ENCODE measurements around the gene GYG1. TPM values are rescaled to one million over a fixed set of nuclear protein-coding genes. Genes with fewer than 3 reads are reported as not detected.
"Not testable (repeated sequence)": the region's sequence is repeated elsewhere in the genome, so short reads cannot be mapped to it uniquely, and the experiment has no call there.

Gene GYG1
- total RNA-seq, 1 experiment from 2014 or later: 75.2 TPM

DNA sequence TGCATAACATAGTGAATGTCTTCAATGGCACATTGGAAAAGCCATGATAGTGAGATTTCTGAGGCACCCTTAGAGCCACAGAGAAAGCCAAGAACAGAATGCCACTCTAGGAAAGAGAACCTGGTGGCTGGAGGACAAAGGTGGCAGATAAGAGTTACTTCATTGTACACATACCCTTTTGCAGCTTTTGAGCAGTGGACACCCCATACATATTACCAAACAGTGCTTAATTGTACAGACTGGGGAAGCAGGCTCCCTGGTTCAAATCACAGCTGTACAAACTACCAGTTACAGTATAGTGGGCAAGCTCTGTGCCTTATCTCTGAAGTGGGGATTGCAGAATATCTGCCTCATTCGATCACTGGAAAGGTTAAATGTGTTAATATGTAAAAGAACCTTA lies 10.1 kb upstream of the GYG1 start:
- no peaks in the 10 kb centered on the region for H3K4me1 ChIP-seq (ENCODE audit: control insufficient read depth, insufficient read depth, low read length)
- no peaks in the 10 kb centered on the region for H3K36me3 ChIP-seq (ENCODE audit: control insufficient read depth, insufficient read depth, low read length)
- CTCF ChIA-PET: no interaction called here
- intact Hi-C loops (cut with micrococcal nuclease; ENCODE audit: unreplicated experiment) (no loop called here), in situ Hi-C loops (cut with HindIII; ENCODE audit: low pct_unique_long_range_greater_than_20kb, low sequenced_read_pairs) (no loop called here)
- BruUV-seq (replicated peaks): no TSS peak
- H3K27me3 ChIP-seq (ENCODE audit: control insufficient read depth, insufficient read depth, low read length): no peaks in the 10 kb centered on the region; the same call in 1 of the 2 replicates
- DNase-seq (ENCODE audit: low read depth, low spot score): no peak
- H3K9me3 ChIP-seq (ENCODE audit: control insufficient read depth, insufficient read depth, low read depth, low read length): no peaks in the 10 kb centered on the region
- TF ChIP-seq, protein P1, sequence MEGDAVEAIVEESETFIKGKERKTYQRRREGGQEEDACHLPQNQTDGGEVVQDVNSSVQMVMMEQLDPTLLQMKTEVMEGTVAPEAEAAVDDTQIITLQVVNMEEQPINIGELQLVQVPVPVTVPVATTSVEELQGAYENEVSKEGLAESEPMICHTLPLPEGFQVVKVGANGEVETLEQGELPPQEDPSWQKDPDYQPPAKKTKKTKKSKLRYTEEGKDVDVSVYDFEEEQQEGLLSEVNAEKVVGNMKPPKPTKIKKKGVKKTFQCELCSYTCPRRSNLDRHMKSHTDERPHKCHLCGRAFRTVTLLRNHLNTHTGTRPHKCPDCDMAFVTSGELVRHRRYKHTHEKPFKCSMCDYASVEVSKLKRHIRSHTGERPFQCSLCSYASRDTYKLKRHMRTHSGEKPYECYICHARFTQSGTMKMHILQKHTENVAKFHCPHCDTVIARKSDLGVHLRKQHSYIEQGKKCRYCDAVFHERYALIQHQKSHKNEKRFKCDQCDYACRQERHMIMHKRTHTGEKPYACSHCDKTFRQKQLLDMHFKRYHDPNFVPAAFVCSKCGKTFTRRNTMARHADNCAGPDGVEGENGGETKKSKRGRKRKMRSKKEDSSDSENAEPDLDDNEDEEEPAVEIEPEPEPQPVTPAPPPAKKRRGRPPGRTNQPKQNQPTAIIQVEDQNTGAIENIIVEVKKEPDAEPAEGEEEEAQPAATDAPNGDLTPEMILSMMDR (IDR thresholded peaks at IDR 0.05): no peak
- TF ChIP-seq POLR2AphosphoS5 (IDR thresholded peaks at IDR 0.05; ENCODE audit: low read depth, low read length): no peak
- no peak for TF ChIP-seq SIN3A (IDR thresholded peaks at IDR 0.05; ENCODE audit: borderline replicate concordance, insufficient read depth, low read depth, low read length)
- TF ChIP-seq TCF7L2 (IDR thresholded peaks at IDR 0.05; ENCODE audit: low read depth, low read length): no peak
- TF ChIP-seq, protein P2, sequence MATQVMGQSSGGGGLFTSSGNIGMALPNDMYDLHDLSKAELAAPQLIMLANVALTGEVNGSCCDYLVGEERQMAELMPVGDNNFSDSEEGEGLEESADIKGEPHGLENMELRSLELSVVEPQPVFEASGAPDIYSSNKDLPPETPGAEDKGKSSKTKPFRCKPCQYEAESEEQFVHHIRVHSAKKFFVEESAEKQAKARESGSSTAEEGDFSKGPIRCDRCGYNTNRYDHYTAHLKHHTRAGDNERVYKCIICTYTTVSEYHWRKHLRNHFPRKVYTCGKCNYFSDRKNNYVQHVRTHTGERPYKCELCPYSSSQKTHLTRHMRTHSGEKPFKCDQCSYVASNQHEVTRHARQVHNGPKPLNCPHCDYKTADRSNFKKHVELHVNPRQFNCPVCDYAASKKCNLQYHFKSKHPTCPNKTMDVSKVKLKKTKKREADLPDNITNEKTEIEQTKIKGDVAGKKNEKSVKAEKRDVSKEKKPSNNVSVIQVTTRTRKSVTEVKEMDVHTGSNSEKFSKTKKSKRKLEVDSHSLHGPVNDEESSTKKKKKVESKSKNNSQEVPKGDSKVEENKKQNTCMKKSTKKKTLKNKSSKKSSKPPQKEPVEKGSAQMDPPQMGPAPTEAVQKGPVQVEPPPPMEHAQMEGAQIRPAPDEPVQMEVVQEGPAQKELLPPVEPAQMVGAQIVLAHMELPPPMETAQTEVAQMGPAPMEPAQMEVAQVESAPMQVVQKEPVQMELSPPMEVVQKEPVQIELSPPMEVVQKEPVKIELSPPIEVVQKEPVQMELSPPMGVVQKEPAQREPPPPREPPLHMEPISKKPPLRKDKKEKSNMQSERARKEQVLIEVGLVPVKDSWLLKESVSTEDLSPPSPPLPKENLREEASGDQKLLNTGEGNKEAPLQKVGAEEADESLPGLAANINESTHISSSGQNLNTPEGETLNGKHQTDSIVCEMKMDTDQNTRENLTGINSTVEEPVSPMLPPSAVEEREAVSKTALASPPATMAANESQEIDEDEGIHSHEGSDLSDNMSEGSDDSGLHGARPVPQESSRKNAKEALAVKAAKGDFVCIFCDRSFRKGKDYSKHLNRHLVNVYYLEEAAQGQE (IDR thresholded peaks at IDR 0.05; ENCODE audit: insufficient read depth in 1 of 2, low read depth in 2 of 2, low read length in 1 of 2): no peak
- POLR2A ChIA-PET: interaction anchor here (0.5 to 0.6 kb wide), 2 partner anchors 88 to 574 kb away, joined by 5 to 11 read pairs; no protein-coding TSS in a partner anchor
- H3K4me3 ChIP-seq (ENCODE audit: low read depth in 2 of 2, low read length in 2 of 2): no peak overlapping the region
- ATAC-seq: no peak
- H3K27ac ChIP-seq (ENCODE audit: low read length): no peak overlapping the region

- H3K4me3 ChIP-seq (ENCODE audit: low read depth in 2 of 2, low read length in 2 of 2); H3K9me3 ChIP-seq (ENCODE audit: control insufficient read depth, insufficient read depth, low read depth, low read length); H3K36me3 ChIP-seq (ENCODE audit: control insufficient read depth, insufficient read depth, low read length); POLR2A ChIA-PET; in situ Hi-C loops (cut with HindIII; ENCODE audit: low pct_unique_long_range_greater_than_20kb, low sequenced_read_pairs); BruUV-seq (replicated peaks); H3K27me3 ChIP-seq (ENCODE audit: control insufficient read depth, insufficient read depth, low read length); H3K27ac ChIP-seq (ENCODE audit: low read length); CTCF ChIA-PET; intact Hi-C loops (cut with micrococcal nuclease; ENCODE audit: unreplicated experiment); ATAC-seq; H3K4me1 ChIP-seq (ENCODE audit: control insufficient read depth, insufficient read depth, low read length); DNase-seq (ENCODE audit: low read depth, low spot score): not testable (repeated sequence)
Observed at GRCh38 chr3:148987551-148987950, 3.8 kb upstream of the GYG1 start.

DNA sequence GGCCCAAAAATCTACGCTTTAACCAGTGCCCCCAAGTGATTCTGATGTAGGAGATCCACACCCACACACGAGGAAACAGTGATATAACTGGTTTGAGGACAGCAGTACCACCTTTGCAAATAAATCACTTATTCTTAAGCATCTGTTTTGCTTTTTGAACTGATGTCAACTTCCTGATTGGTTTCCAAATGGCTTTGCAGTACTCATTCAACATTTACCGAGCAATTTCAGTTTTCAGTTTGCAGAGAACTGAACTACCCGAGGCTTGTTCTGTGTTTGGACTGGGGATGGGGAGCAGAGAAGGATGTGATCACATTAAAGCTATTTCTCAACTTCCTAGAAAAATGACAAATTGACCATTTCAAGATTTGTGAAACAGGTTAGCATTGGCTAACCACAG lies 1.1 kb upstream of the GYG1 start:
- DNase-seq (ENCODE audit: low read depth, low spot score): no peak
- BruUV-seq (replicated peaks): no TSS peak
- Histone ChIP-seq H3K4me1 (ENCODE audit: control insufficient read depth, insufficient read depth, low read length) (peaks cover 14% of the 10 kb centered on the region), H3K4me3 (ENCODE audit: low read depth in 2 of 2, low read length in 2 of 2) (no peak overlapping the region), H3K36me3 (ENCODE audit: control insufficient read depth, insufficient read depth, low read length) (peaks cover 3% of the 10 kb centered on the region), H3K27ac (ENCODE audit: low read length) (no peak overlapping the region), H3K27me3 (ENCODE audit: control insufficient read depth, insufficient read depth, low read length) (no peaks in the 10 kb centered on the region), H3K9me3 (ENCODE audit: control insufficient read depth, insufficient read depth, low read depth, low read length) (no peaks in the 10 kb centered on the region)
- ATAC-seq: no peak
- CTCF ChIA-PET: no interaction called here
- in situ Hi-C loops (cut with HindIII; ENCODE audit: low pct_unique_long_range_greater_than_20kb, low sequenced_read_pairs): no loop called here
- TF ChIP-seq, protein P2 (IDR thresholded peaks at IDR 0.05; ENCODE audit: insufficient read depth in 1 of 2, low read depth in 2 of 2, low read length in 1 of 2): no peak
- TF ChIP-seq, protein P1 (IDR thresholded peaks at IDR 0.05): no peak
- TF ChIP-seq POLR2AphosphoS5 (IDR thresholded peaks at IDR 0.05; ENCODE audit: low read depth, low read length): no peak
- TF ChIP-seq TCF7L2 (IDR thresholded peaks at IDR 0.05; ENCODE audit: low read depth, low read length): no peak
- TF ChIP-seq SIN3A (IDR thresholded peaks at IDR 0.05; ENCODE audit: borderline replicate concordance, insufficient read depth, low read depth, low read length): no peak
- POLR2A ChIA-PET: interaction anchor here (0.7 kb wide), 1 partner anchor 369 kb away, joined by 3 read pairs; no protein-coding TSS in a partner anchor
- intact Hi-C loops (cut with micrococcal nuclease; ENCODE audit: unreplicated experiment): no loop called here

Data from Panc1 (cell line).